ENCODE results near the gene PAX1.

PAX1 gene

DNA sequence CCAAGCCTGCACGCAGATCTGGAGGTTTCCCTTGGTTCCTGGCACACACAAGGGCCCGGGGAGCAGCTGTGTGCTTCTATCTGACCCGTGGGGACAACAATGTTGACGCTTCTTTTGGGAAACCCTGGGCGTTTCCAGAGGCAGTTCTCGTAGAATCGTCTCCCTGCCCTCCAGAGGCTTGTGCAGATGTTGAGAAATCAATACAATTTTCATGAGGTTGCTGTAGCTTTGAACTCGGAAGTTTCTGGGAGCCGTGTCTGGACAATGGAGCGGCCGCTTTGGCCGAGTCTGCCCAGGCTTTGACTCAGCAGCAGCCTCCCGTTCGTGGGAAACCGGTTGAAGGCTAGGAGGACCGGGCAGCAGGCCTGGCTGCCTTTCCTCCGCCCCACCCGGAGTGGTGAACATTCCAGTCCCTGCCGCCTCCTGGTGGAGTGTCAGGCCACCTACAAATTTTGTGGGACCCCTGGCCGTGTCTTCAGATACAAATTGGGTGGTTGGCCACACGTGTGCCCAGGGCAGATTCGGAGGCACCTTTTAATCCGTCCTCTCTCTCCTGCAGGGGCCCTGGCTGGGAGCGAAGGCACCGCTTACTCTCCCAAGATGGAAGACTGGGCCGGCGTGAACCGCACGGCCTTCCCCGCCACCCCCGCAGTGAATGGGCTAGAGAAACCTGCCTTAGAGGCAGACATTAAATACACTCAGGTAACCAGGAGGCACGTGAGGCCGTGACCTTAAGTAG lies 2.7 kb downstream of the PAX1 start:
- Histone ChIP-seq H3K27ac (no peak overlapping the region), H3K4me3 (no peak overlapping the region)
- DNase-seq (ENCODE audit: low spot score): no peak
- TF ChIP-seq CTCF (IDR thresholded peaks at IDR 0.05): no peak

GRCh38 chr20:21708738-21709534 lies 3.5 kb downstream of the PAX1 start:
- DNase-seq (ENCODE audit: low spot score): no peak
- Histone ChIP-seq H3K4me3 (no peak overlapping the region), H3K27ac (no peak overlapping the region)
- no peak for TF ChIP-seq CTCF (IDR thresholded peaks at IDR 0.05)

DNA sequence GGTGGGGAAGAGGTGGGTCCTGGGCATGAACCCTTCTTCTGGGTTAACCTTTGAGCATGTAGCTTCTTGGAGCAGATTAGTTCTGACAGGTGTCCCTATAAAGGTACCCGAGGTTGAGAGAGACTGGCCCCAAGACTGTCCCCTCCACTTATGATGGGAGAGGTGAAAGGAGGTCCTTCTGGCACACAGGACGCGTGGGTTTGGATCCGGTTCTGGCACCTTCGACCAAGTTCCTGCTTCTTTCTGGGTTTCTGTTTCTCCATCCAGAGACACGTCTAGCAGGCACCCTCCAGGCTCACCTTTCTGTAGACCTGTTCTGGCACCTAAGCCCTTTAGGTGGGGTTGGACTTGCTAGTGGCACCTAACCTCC lies 4.1 kb downstream of the PAX1 start:
- Histone ChIP-seq H3K27ac (no peak overlapping the region), H3K4me3 (no peak overlapping the region)

DNA sequence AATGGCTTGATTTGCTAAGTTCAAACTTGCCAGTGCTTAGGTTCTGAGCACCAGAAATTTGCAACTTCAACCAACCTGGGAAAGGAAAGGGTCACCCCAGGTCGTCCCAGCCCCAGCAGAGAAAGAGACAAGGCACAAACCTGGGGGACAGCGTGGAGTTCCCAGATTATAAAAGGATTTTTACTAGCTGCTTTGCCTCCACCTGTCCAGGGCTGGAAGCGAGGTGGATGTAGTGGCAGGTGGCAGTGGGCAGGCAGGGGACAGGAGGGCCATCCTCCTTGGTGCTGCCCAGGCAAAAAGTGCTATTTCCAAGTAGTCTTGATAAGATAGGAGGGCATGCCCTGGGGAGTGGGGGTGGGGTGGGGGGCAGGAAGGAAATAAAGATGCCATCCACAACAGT lies 4.9 kb downstream of the PAX1 start:
- DNase-seq (ENCODE audit: low spot score): no peak
- TF ChIP-seq CTCF (IDR thresholded peaks at IDR 0.05): no peak
- H3K27ac ChIP-seq: no peak overlapping the region
- H3K4me3 ChIP-seq: no peak overlapping the region

More for the DNA sequence above, 4.1 kb downstream of the PAX1 start:
- TF ChIP-seq CTCF (IDR thresholded peaks at IDR 0.05): no peak
- no peak for DNase-seq (ENCODE audit: low spot score)

DNA sequence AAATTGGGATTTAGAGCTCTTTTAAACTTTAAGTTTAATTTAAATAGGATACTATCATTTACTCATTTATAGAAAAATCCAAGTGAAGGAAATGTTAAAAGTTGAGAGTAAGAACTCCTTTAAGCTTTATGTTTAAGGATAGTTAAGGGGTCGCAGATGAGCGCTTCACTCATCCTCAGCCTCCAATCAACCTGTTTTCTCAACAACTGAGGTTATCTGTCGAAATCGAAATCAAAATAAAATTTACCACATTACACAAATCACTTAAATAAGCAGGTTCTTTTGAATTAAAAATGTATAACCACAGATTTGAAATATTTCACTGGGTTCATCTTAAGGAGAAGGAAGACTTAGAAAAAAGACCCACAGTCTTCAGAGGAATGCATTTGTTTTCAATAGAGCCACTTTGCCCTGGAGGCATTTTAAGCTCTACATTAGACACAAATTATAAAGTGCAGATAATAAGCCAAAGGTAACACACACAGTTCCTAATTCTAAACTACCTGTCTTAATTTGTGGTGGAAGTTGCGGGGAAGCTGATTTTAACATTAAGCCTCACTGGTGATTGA lies 5.5 kb downstream of the PAX1 start:
- no peak for TF ChIP-seq CTCF (IDR thresholded peaks at IDR 0.05)
- no peak for DNase-seq (ENCODE audit: low spot score)
- Histone ChIP-seq H3K27ac (no peak overlapping the region), H3K4me3 (no peak overlapping the region)

GRCh38 chr20:21712443-21713059 lies 7.1 kb downstream of the PAX1 start:
- no peak for DNase-seq (ENCODE audit: low spot score)
- H3K27ac ChIP-seq: no peak overlapping the region
- H3K4me3 ChIP-seq: no peak overlapping the region
- no peak for TF ChIP-seq CTCF (IDR thresholded peaks at IDR 0.05)
